Germinal center (tissue), 1 donor: ENCODE measurements around the gene PYGM.

Source experiments
- DNase-seq: peaks from one replicate; pipeline ENCODE4 v3.0.0; 2012; ENCODE audit warnings: mixed read lengths, low spot score

PYGM gene

DNA sequence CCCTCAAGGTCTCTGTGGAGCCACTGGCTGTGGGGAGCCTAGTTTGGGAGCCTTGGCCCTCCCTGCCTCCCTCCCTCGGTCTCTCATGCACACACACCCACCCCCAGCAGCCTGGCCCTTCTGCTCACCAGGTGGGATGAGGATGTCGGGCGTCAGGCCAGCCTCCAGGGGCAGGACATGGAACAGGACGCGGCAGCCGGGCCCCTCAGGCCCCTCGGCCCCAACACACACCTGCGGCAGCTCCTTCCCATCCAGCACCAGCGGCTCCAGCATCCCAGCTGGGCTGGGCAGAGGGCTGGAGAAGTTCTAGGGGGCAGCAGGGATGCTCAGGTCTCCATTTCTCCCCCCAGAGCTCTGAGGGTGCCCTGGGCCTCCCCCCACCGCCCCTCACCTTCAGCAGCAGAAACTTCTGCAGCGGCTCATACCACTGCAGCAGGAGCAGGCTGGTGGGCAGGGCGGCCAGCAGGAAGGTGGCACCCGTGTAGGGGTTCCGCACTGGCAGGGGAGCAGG, 32.1 kb upstream of the PYGM start:
- no peak for DNase-seq

DNA sequence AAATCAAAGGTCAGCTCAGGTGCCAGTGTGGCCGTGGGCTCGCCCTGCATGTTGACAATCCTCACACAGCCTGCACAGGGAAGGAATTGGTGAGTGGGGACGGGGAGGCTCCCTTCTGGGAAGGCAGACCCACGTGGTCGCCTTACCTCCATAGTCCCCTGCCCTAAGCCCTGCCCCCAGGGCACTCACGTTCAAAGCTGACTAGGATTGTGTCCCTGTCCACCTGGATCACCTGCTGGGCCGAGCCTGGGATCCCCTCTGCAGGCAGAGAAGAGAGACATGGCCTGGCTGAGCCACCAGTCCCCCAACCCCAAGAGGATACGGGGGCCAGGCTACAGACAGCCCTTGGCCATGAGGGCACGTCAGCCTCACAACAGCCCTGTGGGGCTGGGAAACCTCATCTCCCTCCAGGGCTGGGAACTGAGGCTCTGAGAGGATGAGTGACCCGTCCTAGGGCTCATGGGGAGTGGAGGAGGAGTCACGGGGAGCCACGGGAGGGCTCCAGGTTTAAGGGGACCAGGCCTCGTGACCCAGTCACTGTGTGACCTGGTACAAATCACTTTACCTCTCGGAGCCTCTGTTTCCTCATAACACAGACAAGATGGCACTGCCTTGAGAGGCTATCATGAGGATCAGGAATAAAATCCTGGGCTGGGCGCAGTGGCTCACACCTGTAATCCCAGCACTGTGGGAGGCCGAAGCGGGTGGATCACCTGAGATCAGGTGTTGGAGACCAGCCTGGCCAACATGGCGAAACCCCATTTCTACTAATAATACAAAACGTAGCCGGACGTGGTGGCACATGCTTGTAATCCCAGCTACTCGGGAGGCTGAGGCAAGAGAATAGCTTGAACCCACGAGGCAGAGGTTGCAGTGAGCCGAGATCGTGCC, 30.7 kb upstream of the PYGM start:
- DNase-seq, result no peak

DNA sequence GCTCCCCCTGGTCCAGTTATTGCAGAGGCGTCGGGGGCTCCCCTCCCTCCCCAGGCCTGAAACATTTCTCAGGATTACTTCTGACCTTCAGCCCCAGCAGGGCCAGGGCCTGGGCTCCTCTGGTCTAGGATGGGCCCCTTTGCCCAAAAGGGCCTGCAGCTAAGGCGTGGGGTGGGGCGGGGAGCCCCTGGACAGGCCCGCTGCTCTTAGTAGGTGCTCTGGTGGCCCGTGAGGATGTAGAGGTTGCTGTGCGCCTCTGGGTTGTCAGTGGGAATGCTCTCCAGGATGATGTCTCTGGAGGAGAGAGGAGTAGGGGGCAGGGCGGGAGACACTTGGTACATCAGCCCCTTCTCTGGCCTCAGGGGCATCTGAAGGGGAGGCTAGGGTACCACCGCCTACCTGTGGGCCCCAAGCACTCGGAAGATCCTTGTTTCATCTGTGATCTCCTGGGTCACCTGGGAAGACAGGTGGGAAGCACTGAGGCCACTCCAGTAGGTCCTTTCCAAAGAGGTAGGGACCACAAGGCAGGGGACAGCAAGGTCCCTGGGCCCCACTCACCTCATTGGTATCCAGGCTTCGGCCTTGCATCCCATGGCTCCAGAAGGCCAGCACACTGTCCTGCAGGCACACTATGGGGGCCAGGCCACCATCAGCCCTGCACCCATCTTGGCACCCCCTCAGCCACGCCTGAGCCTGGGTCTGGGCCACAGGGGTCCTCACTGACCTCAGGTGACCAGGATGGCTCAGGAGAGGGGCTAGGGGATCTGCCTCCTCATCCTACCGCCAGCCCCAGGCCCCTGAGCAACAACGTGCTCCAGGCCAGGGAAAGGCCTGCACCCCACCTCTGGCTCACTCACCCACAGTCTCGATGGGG, 29.8 kb upstream of the PYGM start:
- DNase-seq, result no peak

DNA sequence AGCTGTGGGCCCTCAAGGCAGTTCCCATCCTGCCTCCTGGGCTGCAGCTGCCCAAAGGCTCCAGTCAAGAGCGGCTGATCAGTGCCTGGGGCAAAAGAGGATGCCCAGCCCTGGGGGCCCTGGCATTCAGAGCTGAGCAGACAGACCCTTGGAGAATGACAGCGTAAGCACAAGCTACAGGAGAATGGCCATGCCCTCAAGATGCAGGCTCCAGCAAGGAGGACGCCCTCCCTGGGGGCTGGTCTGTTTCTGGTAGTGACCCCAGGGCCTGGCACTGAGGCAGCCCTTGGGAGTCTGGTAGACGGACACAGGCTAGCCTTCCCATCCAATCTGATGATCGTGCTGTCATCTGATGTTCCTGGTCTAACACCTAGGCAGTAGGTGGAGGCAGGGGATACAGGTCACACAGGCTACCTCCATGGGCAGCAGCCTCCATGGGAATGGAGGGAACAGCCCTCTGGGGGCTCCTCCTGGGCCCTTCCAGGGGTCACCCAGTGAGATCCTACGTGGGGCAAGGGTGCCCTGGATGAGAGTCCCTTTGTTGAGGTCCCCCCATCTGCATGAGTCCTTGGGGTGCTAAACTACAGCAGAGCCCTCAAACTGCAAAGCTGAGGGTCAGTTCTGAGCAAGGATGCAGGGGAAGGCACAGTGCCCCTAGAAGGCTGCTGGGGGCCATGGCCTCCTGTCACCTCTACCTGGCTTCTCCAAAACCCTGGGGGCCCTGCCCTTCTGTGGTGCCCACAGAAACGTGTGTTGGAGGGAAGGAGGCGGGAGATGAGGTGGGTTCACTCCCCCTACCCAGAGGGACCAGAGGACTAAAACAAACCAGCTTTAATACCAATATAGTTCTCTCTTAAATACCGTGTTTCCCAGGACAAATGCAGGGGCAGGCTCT, 28.8 kb upstream of the PYGM start:
- DNase-seq, result no peak

DNA sequence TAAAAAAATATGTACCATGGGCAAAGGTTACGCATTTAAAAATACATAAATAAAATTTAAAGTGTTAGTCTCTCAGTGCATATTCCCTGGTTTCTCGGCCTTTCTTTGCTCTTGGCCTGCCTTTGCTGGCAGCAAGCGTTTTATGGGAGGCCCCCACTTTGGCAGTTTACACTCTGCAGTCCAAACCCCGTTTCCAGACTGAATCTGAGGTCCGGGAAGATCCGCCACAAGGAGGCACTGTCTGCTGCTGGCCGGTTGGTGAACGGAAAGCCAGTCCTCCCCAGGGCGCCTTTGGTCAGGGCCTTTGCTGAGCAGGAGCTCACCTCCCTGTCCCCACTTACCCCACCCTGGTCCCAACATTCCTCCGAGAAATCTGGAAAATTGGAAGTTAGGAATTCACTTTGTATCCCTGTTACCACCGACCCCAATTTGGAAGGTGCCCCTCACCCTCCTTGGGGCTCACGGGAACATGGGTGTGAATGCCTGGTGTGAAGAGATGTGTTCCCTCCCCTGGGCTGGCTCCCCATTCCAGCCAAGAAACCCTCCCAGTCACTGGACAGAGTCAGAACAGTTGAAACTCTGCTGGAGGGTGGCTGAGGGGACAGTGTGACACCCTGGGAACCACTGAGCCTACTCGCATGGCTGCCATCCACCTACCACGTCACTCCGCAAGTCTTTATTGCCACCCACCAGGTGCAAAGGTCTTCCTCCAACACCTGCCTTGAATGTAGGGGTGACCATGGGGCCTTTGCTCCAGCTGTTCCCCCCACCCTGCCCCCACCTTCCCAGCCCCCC, 27.9 kb upstream of the PYGM start:
- peak; percentile 74 for DNase-seq

DNA sequence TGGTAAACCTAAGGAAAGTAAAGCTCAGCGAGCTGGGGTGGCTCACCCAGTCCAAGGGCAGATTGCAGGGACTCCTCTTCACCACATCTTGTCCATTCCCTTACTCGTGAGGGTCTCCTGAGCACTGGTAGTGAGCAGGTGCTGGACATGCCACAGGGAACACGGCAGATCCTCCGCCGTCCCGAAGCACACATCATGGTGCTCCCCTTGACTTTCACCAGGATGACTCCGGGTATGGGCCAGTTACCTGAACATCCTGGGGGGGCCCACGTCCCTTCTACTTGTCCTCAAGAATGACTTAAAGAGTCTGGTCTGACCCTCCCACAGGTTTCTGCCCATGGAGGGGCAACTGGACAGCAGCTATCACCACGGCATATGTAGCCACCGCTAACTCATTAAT, 26.5 kb upstream of the PYGM start:
- DNase-seq, result no peak

DNA sequence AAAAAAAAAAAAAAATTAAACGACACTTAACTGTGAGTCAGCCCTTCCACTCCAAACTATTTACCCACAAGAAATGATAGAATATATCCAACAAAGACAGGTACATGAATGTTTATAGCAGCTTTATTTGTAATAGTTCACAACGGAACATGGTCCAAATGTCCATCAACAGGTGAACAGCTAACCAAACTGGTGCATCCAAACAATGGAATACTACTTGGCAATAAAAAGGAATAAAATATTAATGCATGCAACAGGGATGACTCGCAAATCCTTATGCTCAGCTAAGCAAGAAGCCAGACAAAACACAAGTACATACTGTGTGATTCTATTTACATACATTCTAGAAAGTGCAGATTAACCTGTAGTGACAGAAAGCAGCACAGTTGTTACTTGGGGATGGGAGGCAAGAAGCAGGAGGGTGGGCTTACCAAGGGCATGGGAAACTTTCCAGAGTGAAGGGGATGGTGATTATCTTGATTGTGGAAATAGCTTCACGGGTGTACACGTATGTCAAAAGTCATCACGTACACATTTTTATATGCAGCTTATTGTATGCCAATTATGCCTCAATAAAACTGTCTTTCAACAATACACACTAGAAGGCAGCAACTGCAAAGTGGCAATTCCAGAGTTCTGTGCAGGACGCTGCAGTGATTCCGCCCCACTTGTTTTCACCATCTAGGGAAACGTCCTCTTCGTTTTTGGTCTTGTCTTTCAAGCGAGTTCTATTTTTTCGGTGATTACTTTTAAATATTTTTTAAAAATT, 25.2 kb upstream of the PYGM start:
- no peak for DNase-seq

DNA sequence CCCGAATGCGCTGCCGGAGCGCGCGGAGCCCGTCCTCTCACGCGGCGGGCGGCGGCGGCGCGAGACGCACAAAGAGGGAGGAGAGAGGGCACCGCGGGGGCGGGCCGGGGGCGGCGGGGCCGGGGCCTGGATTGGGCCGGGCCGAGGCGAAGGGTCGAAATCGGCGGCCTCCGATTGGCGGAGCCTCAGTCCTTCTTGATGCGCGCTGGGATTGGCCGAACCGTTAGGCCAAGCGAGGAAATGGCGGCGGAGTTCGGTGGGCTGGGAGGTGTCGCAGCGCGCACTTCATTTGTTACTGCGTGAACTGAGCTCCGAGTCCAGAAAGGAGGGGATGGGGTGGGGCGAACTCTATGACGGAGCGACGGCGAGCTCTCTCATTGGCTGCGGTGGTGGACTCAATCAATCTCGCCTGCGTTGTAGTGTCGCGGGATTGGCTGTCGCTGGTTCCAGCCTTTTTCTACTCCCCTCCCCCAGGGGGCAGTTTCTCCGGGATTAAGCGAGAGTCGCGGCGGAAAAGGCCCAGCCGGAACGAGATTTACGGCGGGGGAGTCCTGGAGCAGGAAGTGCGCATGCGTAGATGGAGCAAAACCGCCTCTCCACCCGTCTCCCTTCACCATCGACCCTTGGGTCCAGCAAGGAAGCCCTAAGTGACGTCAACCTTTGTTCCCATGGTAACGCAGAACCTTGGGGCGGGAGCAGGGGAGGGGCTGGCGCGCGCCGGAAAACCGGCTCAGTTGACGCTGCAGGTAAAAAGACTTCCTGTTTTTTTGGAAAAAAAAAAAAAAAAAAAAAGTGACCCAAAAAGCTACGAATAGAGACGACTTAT, 18.9 kb upstream of the PYGM start, which contains the start of gene SF1:
TSS of gene SF1 (minus strand) at position 70 of the 826 bp plus-strand sequence. CDS start 150 bp downstream, outside the sequence.
- DNase-seq, result peak; percentile 96

DNA sequence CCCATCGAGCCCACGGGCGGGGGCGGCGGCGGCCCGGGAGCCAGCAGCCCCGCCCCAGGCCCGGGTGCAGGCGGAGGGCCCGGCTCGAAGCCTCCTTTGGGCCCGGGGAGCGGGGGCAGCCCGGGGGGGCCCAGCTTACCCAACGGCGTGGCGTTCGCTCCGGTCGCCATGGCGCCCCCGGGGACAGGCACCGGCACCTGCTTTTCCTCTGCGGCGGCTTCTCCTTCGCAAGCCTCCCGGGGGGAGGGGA, 18.4 kb upstream of the PYGM start:
- DNase-seq, result no peak

DNA sequence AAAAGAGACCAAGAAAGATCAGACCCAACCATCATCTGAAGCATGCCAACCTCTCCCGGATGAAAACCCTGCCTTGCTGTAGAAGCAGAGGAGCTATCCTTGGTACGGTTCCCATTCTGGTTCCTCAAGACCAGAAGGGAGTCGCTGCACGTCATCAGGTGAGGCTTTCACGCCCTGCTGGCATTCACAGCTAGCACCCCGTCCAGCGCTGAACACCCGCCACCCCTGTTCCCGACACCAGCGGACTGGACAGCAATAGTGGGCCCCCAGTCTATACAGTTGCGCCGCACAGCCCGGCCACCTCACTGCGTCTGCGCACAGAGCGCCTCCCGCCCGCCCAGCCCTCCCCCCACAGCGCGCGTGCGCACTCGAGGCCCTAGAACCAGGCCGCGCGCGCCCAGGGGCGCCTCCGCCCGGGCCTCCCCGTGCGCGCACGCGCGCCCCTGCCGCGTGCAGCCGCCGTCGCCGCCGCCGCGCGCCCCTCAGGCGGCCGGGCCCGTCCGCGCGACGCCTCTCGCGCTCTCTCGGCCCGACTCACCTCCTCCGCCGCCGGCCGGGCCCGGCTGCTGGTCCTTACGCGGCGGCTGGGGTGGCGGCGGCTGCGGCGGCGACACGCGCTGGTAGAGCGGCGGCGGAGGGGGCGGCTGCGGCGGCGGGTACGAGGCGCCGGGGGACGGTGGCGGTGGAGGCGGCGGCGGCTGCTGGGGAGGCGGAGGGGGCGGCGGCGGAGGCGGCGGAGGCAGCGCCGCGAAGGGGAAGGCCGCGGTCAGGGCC, 17.9 kb upstream of the PYGM start:
- DNase-seq, result peak; percentile 96

DNA sequence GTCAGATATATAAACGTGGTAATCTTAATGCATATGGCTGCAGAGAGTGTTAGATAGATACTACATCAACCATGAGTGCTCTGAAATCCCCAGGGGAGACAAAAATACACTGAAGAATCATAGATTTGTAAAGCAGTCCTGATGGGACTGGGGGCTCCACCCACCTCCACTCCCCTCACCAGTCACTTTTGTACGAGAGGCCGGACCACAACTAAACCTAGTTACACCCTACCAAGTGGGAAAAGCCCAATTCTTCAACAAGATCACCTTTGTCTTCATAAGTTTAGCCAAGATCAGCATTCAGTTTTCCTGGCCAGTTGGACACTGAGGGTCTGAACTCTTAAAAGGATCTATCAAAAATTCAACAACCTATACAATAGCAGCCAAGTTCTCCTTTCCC, 17.1 kb upstream of the PYGM start:
- no peak for DNase-seq

DNA sequence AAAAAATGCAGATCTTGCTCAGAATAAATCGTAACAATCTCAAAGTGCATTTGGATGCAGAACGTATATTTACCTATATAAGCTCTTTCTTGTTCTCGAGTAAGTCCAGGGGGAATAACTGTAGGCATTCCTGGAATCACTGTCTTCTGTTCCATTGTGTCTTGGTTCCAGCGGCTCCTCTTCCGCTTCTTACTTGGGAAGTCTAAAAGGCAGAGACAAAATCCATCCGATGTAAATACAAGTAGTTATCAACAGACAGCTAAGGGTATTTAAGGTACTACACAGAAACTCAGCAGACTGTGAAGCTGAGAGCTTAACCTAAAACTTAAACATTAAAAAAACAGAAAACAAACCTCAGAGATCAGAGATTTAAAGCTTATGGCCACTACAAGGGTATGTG, 16.7 kb upstream of the PYGM start:
- DNase-seq, result no peak

DNA sequence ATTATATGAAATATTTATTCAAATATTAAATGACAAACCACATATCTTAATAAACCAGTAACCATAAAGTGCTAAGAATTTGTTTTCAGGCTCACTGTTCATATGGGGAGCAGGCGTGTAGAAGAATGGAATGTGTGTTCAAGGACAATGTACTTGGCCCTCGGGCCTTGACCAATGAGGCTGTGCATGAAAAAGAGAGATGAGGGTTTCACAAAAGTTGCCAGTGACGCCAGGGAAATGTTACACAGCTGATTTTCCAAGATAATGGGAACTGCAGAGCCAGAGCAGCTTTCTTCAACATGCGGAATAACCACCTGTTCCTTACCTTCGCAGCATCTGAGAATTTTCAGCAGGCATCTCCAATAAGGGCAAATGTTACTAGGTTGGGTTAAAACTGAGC, 14.4 kb upstream of the PYGM start:
- DNase-seq, result no peak

DNA sequence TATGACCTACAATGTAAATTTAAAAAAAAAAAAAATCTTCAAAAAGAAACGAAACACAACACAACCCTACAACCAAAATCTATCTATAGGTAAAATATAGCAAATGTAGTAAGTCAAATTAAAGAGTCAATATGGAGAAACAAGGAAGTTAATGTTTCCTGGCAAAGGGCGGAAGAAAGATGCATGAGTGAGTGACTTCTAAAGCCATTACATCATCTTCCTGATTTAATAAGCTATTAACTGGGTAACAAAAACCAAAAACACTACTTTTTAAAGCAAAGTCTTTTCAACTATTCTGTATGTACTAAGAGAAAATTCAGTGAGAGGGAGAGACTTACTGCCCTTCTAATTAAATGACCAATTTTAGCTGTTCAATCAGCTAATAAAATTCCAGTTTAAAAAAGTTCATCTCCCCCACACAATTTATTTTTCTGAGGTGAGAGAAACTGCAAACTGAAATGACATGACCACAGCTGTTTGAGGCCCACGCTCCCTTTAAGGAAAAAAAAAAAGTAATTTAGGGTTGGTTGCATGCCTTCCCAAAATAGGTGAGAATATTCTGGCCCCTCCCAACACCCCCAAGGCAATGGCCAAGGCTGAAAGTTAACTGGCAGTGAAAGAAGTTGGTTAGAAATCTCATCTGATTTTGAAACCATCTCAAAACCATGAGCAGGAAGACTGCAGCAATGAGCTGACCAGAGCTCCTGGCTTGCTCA, 12.7 kb upstream of the PYGM start:
- DNase-seq, result peak; percentile 34

DNA sequence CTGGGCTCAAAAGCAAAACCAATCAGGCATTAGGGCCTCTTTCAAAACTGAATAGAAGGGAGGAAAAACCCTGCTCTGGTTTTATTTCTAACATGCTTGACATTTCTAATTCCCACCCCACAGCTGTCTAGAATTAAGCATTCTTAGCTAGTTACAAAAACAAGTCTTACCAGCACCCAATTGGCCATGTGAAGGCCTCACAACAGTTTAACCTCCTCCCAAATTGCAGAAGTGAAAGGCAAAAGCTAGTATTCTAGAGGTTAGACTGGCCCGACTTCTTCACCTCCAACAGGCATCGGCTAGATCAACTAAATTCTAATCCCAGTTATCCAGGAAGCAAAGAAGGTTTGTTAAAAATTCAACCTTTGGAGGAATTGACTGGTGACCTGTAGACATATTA, 12.1 kb upstream of the PYGM start:
- no peak for DNase-seq

DNA sequence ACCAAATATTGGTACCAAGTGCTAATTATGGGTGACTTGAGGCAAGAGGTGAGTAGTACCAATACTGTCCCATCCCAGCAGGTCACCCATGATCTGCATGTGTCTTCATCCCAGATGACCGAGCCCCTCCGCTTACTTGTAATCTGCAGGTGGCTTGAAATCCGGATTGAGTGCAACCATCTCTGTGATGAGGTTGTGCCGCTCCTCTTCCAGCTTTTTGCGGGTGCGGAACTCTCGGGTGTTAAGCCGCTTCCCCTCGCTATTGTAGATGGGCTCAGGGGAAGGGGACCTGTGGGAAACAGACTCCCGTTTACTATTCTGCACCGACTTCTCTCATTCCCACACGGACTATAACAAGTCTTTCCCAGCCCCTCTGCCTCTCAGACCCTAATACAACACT, 10.3 kb upstream of the PYGM start:
- no peak for DNase-seq

DNA sequence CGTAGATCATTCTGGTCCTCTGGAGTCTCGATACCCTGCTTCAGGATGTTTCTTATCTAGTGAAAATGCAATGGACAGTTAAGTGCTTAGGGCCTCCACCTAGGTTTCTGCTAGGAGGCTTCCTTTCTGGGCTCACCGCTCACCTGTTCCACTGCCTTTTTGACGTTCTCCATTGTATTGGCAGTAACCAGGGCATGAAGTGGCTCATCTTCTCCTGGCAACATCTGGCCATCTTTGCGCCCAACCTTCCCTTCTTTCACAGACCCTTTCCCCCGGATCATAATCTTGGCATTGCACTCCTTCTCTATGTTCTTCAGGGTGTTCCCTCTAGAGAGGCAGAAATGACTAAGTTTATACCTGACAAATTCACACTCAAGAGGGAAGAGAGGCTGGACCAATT, 9.5 kb upstream of the PYGM start:
- DNase-seq, result no peak

DNA sequence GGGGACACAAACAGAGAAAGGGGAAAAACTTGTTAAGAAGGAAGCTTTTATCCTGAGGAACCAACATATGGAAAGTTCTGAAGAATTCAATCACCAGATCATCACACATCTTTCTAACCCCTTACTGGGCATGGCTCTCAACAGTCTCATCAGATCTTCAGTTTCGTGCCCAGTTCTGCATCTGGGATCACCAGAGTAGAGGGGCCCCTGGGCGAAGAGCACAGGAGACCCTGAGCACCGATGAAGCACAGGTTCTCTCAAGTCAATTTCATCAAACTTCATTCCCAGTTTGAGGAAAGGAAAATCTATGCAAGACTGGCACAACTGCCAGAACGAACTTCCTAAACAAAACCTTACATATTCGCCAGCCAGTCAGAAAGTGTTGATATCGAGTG, 8.5 kb upstream of the PYGM start:
- no peak for DNase-seq
